ENCODE measurements around the gene SRRT.

DNA sequence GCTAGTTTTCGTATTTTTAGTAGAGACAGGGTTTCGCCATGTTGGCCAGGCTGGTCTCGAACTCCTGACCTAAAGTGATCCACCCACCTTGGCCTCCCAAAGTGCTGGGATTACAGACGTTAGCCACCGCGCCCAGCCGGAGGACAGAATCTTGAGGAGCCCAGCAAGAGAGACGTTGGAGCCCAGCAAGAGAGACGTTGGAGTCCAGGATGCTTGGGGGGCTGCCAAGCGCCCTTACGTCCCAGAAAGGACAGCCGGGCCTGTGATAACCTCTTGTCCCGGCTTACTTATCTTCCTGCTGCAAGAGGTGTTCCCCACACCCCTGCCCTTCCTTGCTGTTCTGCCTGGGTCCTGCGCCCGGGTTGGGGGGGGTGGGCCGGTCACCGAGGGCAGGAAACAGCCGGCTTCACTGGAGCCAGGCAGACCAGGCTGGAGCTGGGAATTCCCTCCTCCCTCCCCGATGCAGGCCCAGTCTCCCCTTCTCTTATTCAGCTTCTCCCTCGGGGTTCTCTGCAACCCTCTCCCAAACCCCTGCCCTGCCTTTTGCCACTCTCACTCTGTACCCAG, 45.7 kb upstream of the SRRT start:
- TF ChIP-seq POLR2A (IDR thresholded peaks at IDR 0.05; ENCODE audit: low read length): no peak
- no peak for TF ChIP-seq GATA1 (IDR thresholded peaks at IDR 0.05; ENCODE audit: low read depth, low read length)

All from erythroblast (primary cell).